H1 (cell line): ENCODE results near the gene RRAS2. TPM values are rescaled to one million over a fixed set of nuclear protein-coding genes. Genes with fewer than 3 reads are reported as not detected.

Source experiments
- ATF3 ChIP-seq: IDR thresholded peaks from 2 replicates; pipeline ENCODE4 v1.6.1; 2011; ENCODE audit warnings: low read depth, mild to moderate bottlenecking, low read length; ENCODE audit not compliant: insufficient read depth
- CTCF ChIP-seq, 3 experiments: IDR thresholded peaks; 1 replicate in 2 of 3; 2 replicates in 1 of 3; pipeline versions ENCODE4 v1.5.1 to v1.6.1; 2011; ENCODE audit warnings: low read length in 3 of 3, mild to moderate bottlenecking in 3 of 3, inconsistent platforms in 2 of 3, low read depth in 1 of 3, moderate library complexity in 1 of 3; ENCODE audit not compliant: insufficient read depth in 1 of 3; ENCODE audit errors: control extremely low read depth in 1 of 3
- JUND ChIP-seq: IDR thresholded peaks from 2 replicates; pipeline ENCODE4 v1.6.1; 2011; ENCODE audit warnings: mild to moderate bottlenecking, improper control_type of control experiment, low read length
- MAX ChIP-seq: IDR thresholded peaks from 2 replicates; pipeline ENCODE4 v1.6.1; 2012; ENCODE audit warnings: inconsistent platforms
- POU5F1 ChIP-seq: IDR thresholded peaks from 2 replicates; pipeline ENCODE4 v1.6.1; 2011; ENCODE audit warnings: low read depth, mild to moderate bottlenecking, low read length, moderate library complexity
- RNF2 ChIP-seq: fragments of 200-900, 300-1000 bp; sonication (generic); IDR thresholded peaks from 2 replicates; pipeline ENCODE4 v1.7.1; 2016; ENCODE audit warnings: borderline replicate concordance, low read depth, mild to moderate bottlenecking, antibody characterized with exemption, low read length; ENCODE audit not compliant: poor library complexity, severe bottlenecking; ENCODE audit errors: missing control alignments
- TEAD4 ChIP-seq: IDR thresholded peaks from 2 replicates; pipeline ENCODE4 v1.6.1; 2012; ENCODE audit warnings: low read depth, low read length, inconsistent platforms, mixed read lengths
- polyA plus RNA-seq, 7 experiments: library from polyadenylated mRNA; depleted of rRNA in 3 of 7; stranded (reverse) in 5 of 7; unstranded in 2 of 7; fragments of >200 nt in 5 of 7; fragments of 200-250 nt in 2 of 7; gene quantifications; 1 replicate in 5 of 7; 2 replicates in 1 of 7; 4 replicates in 1 of 7; pipeline versions ENCODE4 v1.2.1 to v1.2.3, GENCODE V29; 2011 to 2013; ENCODE audit warnings: missing spikeins in 2 of 7, mixed read lengths in 2 of 7
- total RNA-seq: library from RNA; stranded (reverse); fragmentation: NEBNext Ultra II Directional; extraction: Animal tissue kit (Norgen Biotek cat#: 25700); gene quantifications from 2 replicates; pipeline ENCODE4 v1.2.1, GENCODE V29; 2021

RRAS2 gene
- total and polyA plus RNA-seq, 2 of the 8 experiments (the other 6 are each of a cell fraction or from before 2014, with no cell fraction given) = 72.3 to 234 TPM

- TF ChIP-seq CTCF (IDR thresholded peaks at IDR 0.05; ENCODE audit: control extremely low read depth in 1 of 3, insufficient read depth in 1 of 3, low read depth in 1 of 3, low read length in 3 of 3) (no peak), RNF2 (no peak), TEAD4 (no peak), JUND (no peak), MAX (no peak), POU5F1 (no peak), ATF3 (no peak)
Measured at GRCh38 chr11:14237444-14237961, 121.5 kb downstream of the RRAS2 start (continued).
